KG1 (cell line): ENCODE measurements around the gene VEGFB.

Source experiments
- DNase-seq: peaks from one replicate; lab custom pipeline; 2025; lab: John Stamatoyannopoulos, UW

Gene VEGFB

DNA sequence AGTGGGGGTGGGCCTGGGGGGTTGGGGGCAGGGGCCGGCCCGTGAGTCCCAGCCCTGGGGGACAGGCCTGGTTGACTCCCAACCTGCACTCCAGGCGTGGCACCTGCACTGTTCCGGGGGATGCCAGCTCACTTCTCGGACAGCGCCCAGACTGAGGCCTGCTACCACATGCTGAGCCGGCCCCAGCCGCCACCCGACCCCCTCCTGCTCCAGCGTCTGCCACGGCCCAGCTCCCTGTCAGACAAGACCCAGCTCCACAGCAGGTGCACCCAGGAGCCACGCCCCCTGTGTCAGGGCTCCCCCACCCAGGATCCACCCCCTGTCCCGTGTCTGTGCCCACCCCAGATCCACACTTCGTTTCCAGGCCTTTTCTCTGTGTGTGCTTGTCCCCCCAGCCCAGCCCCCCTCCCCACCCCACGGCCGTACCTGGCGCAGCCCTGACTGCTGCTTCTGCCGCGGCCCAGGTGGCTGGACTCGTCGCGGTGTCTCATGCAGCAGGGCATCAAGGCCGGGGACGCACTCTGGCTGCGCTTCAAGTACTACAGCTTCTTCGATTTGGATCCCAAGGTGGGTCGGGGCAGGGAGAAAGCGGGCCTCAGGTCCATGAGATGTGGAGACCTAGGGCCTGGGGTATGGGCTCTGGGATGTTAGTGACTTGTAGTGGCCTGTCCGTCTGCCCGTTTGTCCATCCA lies 23.1 kb upstream of the VEGFB start:
- DNase-seq = no peak

DNA sequence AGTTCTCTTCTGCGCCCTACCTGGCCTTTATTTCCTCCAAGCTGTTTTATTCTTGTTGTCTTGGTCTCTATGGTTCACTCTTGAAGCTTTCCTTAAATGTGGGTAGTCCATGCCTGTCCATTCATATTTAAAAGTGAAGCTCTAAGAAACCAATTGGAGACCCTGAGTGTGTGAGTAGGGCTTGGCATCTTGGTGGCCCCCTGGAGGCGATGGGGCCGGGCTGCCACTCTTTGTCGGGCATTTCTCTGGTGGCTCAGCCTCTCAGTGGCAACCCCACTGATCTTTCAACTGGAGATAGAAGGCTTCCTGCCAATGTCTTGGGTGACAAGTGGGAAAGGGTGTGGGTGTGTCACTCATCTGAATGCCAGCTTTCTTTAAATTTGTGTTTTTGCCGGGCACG lies 17.5 kb upstream of the VEGFB start:
- no peak for DNase-seq

DNA sequence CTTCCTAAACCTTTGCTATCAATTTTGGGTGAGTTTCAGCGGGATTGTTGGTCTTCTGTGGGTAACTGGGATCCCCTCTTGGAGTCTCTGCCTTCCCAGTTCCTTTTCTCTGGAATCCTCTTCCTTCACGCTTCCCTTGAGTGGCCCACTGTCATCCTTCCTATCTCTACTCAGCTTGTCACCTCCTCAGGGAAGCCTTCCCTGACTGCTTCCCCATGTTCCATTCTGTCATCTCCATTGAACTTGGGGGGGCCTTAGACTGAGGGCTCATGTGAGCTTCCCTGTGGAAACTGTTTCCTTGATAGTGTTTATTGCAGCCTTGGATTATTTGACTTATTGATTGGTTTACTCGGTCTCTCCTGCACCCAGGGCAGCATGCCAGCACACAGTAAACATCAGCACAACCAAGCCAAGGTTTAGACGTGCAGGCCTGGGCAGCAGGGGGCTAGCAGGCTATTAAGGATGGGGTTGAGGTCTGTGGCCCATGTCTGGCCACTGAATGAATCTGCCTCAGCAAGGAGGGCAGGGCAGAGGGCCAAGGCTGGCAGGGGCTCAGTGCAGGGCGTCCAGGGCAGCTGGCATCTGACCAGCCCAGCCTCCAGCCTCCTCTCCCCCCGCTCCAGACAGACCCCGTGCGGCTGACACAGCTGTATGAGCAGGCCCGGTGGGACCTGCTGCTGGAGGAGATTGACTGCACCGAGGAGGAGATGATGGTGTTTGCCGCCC lies 15.6 kb upstream of the VEGFB start:
- DNase-seq = no peak

DNA sequence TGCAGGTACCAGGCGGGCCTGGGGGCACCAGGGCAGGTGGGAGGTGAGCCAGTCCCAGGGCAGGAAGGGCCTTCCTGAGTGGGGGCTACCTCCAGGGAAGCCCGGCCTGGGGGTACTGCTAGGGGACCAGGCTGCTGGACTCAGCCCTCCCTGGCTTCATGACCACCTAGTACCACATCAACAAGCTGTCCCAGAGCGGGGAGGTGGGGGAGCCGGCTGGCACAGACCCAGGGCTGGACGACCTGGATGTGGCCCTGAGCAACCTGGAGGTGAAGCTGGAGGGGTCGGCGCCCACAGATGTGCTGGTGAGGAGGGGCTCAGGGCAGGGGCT lies 15.1 kb upstream of the VEGFB start:
- no peak for DNase-seq

DNA sequence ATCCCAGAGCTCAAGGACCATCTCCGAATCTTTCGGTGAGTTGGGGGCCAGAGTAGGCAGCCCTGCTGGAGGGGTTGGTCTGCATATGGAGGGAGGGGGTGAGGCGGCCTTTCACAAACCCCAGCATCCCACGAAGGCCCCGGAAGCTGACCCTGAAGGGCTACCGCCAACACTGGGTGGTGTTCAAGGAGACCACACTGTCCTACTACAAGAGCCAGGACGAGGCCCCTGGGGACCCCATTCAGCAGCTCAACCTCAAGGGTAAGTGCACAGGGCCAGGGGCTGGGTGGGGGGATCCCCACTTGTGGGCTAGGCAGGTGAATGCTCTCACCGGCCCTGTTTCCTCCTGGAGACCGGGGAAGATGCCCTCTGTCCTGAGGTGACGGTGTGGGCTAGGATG lies 14.6 kb upstream of the VEGFB start:
- no peak for DNase-seq

DNA sequence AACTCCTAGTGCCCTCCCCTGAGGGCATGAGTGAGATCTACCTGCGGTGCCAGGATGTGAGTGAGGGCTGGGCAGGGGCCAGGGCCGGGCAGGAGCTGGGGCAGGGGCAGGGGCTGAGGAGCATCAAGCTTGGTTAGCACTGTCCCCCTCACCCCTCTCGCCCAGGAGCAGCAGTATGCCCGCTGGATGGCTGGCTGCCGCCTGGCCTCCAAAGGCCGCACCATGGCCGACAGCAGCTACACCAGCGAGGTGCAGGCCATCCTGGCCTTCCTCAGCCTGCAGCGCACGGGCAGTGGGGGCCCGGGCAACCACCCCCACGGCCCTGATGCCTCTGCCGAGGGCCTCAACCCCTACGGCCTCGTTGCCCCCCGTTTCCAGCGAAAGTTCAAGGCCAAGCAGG lies 14.1 kb upstream of the VEGFB start:
- DNase-seq = no peak

DNA sequence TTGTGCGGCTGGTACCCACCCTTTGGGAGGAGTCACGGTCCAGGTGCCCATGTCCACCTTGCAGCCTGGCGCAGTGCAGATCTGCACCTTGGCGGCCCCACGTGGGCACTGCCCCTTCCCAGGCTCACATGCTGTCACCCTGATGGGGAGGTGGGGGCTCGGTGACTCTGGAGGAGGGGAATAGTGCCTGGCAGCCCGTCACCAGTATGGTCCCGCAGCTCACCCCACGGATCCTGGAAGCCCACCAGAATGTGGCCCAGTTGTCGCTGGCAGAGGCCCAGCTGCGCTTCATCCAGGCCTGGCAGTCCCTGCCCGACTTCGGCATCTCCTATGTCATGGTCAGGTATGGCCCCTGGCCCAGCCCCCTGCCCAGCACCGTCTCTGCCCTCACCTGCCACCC lies 13.6 kb upstream of the VEGFB start:
- no peak for DNase-seq

DNA sequence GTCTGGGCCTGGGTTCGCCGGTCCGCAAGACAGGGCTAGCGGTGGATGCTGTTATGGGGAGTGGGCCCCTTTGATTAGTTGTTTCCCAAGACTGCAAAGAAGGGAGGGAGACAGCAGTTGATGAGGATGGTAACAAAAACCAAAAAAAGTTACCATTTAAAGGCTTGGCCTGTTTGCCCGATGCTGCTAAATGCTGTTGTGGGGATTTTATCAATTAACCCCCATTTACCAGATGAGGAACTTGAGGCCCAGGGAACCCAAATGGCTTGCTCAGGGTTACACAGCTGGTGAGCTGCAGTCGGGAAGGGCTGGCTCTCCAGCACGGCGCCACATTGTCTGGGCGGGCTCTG lies 11.8 kb upstream of the VEGFB start:
- no peak for DNase-seq

DNA sequence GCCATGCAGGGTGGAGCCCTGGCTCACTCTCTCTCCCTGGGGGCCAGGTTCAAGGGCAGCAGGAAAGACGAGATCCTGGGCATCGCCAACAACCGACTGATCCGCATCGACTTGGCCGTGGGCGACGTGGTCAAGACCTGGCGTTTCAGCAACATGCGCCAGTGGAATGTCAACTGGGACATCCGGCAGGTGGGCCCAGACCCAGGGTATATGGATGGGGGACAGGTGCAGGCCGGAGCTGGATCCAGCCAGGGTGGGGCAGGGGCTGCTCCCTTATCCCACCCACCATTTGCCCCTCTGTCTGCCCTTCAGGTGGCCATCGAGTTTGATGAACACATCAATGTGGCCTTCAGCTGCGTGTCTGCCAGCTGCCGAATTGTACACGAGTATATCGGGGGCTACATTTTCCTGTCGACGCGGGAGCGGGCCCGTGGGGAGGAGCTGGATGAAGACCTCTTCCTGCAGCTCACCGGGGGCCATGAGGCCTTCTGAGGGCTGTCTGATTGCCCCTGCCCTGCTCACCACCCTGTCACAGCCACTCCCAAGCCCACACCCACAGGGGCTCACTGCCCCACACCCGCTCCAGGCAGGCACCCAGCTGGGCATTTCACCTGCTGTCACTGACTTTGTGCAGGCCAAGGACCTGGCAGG lies 11.3 kb upstream of the VEGFB start:
- DNase-seq = no peak

DNA sequence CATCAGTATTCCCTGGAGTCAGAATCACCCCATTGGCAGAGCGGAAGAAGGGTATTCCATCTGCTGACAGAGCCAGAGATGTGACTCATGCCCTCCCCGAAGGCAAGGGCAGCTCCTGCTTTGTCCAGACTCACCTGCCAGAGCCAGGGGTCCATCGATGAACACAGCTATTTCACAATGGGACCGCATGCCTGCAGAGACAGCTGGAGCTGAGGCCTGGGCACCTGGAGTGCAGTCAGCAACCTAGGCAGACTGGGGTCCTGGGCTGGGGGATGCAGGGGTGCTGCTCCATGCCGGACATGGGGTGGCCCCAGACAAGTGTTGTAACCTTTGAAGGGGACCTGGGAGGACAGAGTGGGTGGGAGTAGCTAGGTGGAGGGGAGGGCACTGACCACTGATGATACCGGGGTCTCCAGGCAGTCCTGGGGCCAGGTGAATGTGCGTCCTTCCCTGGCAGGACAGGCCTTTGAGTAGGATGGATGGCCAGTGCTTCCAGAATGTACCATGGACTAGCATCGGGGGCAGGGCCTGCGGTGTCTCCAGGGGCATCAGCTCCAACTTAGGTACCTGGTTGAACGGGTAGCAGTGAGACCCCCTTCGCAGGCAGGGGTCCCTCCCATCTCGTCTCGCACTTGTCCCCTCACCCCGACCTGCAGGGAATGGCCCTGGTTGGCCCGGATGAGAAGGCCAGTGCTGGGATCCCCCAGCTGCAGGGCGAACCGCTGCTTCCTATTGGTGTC lies 10.1 kb upstream of the VEGFB start:
- DNase-seq = no peak

DNA sequence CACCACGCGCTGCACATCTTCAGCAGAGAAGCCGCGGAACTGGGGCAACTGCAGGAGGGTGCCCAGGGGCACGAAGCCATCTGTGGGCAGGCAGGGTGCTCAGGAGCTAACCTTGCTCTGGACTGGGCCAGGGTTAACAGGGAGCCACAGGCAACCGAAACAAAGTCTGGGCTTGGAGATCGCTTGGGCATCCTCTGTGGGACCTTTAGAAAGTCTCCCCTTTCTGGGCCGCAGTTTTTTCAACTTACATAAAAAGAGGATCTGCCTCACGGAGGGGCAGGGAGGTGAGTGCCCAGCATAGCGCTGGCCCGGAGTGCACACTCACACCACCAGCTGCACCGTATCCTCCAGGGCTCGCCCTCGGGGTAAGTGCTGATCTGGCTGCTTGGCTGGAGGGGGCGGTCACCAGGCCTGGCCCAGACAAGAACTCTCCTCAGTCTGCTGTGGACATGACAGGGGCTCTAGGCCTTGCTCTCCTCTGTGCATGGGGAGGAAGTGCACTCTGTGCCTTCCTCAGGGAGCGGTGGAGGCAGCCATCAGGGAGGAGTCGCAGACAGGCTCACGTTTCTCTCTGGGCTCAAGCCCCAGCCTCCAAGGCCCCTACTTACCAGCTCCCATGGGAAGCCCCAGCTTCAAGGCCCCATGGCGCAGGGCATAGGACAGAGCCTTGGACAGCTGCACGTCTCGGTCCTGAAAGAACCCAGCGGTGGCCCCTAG lies 9.3 kb upstream of the VEGFB start:
- peak; percentile 41 for DNase-seq

DNA sequence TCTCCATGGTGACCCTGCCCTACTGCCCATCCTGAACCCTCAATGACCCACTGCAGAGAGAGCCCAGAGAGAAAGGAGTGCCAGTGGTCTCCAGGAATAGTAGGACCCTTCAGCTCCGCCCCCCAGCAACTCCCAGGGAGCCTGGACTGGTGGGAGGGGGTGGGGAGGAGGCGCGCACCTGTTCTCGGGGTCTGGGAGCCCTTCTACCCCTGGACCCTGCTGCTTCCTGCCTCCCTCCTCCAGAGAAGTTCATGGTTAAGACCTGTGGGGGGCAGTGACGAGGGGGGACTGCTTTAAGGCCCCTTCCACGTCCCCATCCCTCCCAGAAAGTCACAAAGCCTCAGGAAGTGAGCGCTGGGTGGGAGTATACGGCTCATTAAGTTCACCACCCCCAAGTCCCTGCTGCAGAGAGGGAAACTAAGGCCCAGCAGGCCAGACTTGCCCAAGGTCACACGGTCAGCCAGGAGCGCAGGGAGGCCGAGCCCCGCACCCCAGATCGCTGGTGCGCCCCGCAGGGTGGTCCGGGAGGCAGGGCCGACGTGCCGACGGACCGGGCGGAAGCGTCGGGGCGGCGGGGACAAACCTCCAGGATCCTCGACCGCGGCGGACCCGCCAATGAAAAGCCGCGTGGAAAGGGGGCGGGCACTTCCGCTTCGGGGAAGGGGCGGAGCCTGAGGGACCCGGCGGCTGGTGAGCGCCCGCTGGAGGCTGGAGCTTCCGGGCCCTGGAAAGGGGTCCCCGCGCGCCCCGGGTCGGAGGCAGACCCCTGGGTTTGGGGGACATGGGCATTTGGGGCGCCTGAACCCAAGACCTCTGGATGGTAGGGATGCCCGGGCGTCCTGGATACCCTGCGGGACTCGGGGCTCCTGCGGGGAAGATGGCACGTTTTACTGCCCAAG lies 8.5 kb upstream of the VEGFB start, which contains the start of the genes NUDT22 and TRPT1:
NUDT22 (plus strand) TSS at position 667 of the 899 bp plus-strand sequence. CDS start 379 bp downstream, outside the sequence.
TRPT1 (minus strand) TSS at position 579 of the 899 bp plus-strand sequence; CDS start at position 253, 326 bp downstream.
- peak; percentile 89 for DNase-seq

DNA sequence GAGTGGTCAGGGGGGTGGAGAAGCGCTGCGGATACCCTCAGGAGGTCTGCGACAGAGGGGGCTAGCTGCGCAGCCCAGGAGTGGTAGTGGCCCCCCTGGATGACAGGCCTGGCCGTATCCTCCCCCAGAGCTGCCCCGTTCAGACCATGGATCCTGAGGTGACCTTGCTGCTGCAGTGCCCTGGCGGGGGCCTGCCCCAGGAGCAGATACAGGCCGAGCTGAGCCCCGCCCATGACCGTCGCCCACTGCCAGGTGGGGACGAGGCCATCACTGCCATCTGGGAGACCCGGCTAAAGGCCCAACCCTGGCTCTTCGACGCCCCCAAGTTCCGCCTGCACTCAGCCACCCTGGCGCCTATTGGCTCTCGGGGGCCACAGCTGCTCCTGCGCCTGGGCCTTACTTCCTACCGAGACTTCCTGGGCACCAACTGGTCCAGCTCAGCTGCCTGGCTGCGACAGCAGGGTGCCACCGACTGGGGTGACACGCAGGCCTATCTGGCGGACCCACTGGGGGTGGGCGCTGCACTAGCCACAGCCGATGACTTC lies 7.8 kb upstream of the VEGFB start:
- peak; percentile 77 for DNase-seq

DNA sequence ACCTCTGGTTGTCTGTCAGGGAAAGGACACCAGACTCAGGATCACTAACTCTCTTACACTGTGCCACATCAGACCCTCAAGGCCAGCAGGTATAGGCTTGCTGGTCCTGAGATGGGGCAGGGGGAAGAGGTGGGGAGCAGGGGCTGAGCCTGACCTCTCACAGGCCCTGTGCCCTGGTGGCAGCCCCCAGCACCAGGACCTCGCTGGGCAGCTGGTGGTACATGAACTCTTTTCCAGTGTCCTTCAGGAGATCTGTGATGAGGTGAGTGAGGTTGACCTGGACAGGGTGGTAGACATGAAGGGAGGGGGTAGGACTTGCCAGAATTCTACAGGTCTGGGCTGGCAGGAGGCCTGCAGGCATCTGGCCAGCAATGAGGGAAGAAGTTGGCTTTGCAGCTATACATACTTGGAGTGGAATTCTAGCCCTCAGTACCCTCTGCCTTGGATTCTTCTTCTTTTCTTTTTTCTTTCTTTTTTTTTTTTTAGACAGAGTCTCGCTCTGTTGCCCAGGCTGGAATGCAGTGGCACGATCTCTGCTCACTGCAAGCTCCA lies 6.9 kb upstream of the VEGFB start:
- DNase-seq = no peak

DNA sequence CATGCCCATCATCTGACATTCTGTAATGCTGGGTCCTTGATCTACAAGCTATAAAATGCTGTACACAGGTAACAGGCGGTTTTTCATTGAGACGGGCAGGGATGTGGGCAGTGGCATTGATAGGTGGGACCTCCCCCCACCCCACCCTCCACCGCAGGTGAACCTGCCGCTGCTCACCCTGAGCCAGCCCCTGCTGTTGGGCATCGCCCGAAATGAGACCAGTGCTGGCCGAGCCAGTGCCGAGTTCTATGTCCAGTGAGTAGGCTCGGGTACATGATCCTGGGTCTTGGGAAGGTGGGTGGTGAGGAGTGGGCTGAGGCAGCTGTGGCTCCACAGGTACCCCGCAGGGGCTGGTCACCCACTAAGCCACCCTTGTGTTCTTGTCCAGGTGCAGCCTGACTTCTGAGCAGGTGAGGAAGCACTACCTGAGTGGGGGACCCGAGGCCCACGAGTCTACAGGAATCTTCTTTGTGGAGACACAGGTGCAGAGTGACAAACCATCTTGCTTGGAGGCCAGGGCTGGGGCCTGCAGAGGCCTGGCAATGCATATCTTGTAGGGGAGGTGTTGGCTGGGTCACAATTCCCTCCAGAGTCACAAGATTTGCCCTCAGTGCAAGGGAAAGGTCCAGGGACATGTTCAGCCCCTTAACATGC lies 5.2 kb upstream of the VEGFB start:
- DNase-seq = no peak

DNA sequence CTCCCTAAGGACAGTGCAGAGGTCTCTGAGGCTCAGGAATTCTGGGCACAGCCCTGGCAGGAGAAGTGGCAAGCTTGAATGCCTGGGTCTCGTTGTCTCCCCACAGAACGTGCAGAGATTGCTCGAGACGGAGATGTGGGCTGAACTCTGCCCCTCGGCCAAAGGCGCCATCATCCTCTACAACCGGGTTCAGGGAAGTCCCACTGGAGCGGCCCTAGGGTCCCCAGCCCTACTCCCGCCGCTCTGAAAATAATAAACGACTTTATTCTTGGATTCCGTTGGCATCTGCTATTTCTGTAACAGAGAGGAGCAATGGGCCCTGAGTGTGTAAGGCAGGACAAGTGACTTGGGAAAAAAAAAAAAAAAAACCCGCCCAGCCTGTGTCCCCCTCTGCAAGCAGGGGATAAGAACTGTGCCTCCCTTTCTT lies 4.6 kb upstream of the VEGFB start:
- DNase-seq = no peak

DNA sequence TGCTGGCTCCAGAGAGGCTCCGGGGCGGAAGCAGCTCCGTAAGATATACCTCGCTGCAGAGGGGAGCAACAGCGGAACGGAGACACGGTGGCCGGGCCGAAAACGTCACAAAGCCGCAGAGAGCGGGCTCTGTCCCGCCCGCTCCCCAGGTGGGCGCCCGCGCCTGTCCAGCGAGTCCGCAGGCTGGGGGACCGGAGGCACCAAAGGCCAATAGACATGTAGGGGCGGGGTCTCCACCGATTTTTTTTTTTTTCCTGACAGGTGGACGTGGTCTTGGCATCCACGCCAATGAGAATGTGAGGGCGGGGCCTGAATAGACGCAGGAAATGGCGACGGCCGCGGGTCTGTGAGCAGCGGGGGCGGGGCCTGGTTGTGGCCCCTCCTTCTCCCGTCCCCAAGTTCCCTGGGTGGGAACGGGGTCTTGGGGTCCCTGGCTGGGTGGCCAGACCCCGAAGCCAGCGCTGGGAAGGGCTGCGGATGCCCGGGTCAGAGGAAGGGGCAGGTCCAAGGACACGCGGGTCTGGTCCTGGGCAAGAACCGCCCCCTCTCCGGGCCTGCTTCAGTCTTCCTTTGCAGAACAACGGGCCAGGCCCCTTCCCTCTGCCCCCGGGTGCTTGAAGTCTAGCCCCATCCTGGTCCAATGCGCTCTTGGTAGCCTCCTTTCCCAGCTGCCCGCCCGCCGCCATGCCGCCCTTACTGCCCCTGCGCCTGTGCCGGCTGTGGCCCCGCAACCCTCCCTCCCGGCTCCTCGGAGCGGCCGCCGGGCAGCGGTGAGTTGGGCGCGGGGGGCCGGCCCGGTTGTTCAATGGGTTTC lies 4.0 kb upstream of the VEGFB start, which contains the start of gene DNAJC4:
DNAJC4 (plus strand) TSS at position 378 of the 814 bp plus-strand sequence; CDS start at position 685, 307 bp downstream.
- peak; percentile 75 for DNase-seq

DNA sequence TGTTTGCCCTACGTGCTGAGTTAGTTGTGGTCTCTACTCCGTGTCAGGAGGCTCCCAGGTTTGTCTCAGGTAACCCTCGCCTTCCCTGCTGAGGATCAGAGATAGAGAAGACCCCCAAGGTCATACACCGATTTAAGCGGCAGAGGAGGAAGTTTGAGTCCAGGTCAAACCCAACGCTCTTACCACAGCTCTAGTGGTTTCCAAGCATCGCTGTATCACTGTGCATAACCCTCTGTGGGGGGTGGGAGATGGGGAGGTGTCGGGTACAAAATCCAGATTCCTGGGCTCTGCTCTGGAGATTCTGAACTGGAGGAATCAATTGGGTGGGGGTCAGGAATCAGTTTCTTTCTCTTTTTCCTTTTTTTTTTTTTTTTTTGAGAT lies 3.4 kb upstream of the VEGFB start:
- DNase-seq = no peak

DNA sequence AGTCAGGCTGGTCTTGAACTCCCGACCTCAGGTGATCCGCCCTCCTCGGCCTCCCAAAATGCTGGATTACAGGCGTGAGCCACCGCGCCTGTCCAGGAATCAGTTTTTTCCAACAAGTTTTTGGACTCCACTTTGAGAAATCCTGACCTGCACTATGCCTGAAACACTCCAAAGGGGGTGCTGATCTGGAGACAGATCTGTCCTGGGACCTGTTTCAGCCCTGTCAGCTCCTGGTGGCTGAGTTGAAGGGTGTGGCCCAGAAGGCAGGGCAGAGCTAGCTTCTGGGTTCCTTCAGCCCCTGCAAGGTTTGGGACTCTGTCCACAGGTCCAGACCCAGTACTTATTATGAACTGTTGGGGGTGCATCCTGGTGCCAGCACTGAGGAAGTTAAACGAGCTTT lies 2.8 kb upstream of the VEGFB start:
- no peak for DNase-seq
